Measurements from ENCODE around the gene LDLRAD4. TPM values are rescaled to one million over a fixed set of nuclear protein-coding genes. Genes with fewer than 3 reads are reported as not detected.

LDLRAD4 gene
- total RNA-seq, 1 experiment from 2014 or later = not detected

DNA sequence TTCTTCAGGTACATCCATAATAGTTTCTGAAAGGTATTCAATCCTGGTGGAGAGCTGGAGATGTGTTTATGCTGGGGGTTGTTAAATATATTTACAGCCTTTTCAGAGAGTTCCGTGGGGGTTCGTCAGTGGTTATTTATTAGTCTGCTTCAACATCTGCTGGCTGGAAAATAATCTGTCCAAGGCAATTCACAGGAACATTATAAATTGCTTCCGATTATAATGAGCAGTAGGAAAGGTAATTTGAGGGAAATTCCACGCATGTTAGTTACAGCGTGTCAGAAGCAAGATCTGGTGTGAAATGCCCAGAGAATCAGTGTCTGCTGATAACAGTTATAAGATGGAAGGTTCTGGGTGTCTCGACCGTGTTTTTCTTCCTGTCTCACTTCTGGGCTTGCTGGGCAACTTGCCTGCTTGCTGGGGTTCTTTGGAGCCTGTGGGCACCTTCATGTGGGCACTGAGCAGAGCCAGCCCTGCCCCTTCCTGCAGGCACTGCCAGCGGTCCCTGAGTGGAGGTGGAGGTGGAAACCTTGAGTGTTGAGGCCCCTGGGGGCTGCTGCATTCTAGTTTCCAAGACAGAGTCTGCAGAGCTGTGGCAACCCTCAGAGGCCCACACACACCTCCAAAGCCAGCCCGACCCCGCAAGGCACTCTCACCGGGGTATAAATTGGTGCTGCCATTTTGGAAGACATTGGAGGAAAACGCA is 322.1 kb downstream of the LDLRAD4 start:
- Histone ChIP-seq H3K9me3 (ENCODE audit: low read length) (no peaks in the 10 kb centered on the region), H3K9me2 (replicated peaks; ENCODE audit: low read length) (no peaks in the 10 kb centered on the region), H3K4me3 (ENCODE audit: low read length) (no peak overlapping the region), H3K79me2 (ENCODE audit: low read length) (no peaks in the 10 kb centered on the region), H4K20me1 (ENCODE audit: low read length) (no peaks in the 10 kb centered on the region), H3K4me1 (ENCODE audit: insufficient read depth, low read length) (no peaks in the 10 kb centered on the region), H3K4me2 (ENCODE audit: low read length) (no peak overlapping the region), H3F3A (ENCODE audit: low read length, unreplicated experiment) (no peaks in the 10 kb centered on the region), H2AFZ (ENCODE audit: low read length) (no peak overlapping the region), H3K27me3 (ENCODE audit: low read length) (peaks cover 93% of the 10 kb centered on the region), H3K36me3 (ENCODE audit: low read depth, low read length) (no peaks in the 10 kb centered on the region), H3K27ac (ENCODE audit: low read length) (no peak overlapping the region), H3K9ac (ENCODE audit: low read length) (no peak overlapping the region)
- TF ChIP-seq EZH2 (IDR thresholded peaks at IDR 0.05; ENCODE audit: low read length, unreplicated experiment) (no peak), EZH2phosphoT487 (IDR thresholded peaks at IDR 0.05; ENCODE audit: borderline replicate concordance, low read length) (no peak)
- TF ChIP-seq, protein P1, sequence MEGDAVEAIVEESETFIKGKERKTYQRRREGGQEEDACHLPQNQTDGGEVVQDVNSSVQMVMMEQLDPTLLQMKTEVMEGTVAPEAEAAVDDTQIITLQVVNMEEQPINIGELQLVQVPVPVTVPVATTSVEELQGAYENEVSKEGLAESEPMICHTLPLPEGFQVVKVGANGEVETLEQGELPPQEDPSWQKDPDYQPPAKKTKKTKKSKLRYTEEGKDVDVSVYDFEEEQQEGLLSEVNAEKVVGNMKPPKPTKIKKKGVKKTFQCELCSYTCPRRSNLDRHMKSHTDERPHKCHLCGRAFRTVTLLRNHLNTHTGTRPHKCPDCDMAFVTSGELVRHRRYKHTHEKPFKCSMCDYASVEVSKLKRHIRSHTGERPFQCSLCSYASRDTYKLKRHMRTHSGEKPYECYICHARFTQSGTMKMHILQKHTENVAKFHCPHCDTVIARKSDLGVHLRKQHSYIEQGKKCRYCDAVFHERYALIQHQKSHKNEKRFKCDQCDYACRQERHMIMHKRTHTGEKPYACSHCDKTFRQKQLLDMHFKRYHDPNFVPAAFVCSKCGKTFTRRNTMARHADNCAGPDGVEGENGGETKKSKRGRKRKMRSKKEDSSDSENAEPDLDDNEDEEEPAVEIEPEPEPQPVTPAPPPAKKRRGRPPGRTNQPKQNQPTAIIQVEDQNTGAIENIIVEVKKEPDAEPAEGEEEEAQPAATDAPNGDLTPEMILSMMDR (conservative IDR thresholded peaks at IDR 0.05; ENCODE audit: low read depth, low read length) = no peak
- DNase-seq (no peak), ATAC-seq (no peak)
- intact Hi-C loops (cut with micrococcal nuclease) = no loop called here
- ChIA-PET CTCF (no interaction called here), POLR2A (ENCODE audit: unreplicated experiment) (no interaction called here)
- BruUV-seq (replicated peaks) = no TSS peak

DNA sequence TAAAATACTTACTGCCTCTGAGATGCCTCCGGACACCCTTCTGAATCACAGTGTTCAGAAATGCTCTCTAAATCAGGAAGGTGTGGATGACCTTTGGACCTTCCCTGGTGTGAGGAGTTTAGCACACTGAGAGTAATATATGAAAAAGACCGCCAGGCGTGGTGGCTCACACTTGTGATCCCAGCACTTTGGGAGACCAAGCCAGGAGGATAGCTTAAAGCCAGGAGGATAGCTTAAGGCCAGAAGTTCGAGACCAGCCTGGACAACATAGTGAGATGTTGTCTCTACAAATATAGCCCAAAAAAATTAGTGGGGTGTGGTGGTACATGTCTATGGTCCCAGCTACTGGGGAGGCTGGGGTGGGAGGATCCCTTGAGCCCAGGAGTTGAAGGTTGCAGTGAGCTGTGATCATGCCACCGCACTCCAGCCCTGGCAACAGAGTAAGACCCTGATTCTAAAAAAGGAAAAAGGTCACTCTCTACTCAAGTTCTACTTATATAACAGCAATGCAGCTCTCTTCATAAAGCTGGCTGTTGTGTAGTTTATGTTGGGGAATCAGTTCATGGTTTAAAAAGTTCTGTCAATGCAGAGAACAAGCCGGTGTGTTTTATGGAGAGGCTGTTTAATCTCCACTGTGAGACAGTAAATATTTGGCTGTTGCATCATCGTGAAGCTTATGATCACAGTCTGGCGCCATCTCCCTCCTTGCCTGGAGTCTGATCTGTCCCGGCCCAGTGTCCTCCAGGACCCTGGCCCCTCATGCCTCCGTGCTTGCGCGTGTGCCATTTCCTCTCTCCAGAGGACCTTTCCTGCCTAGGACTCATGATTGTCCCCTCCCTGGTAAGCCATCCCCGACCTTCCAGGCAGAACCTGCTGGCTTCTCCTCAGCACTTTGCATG is 323.3 kb downstream of the LDLRAD4 start:
- no peaks in the 10 kb centered on the region for H3K9me3 ChIP-seq (ENCODE audit: low read length)
- BruUV-seq (replicated peaks) = no TSS peak
- intact Hi-C loops (cut with micrococcal nuclease) = no loop called here
- no peak overlapping the region for H3K9ac ChIP-seq (ENCODE audit: low read length)
- no peak overlapping the region for H3K4me3 ChIP-seq (ENCODE audit: low read length)
- ATAC-seq = no peak
- TF ChIP-seq, protein P1 (conservative IDR thresholded peaks at IDR 0.05; ENCODE audit: low read depth, low read length) = no peak
- TF ChIP-seq EZH2phosphoT487 (IDR thresholded peaks at IDR 0.05; ENCODE audit: borderline replicate concordance, low read length) (no peak), EZH2 (IDR thresholded peaks at IDR 0.05; ENCODE audit: low read length, unreplicated experiment) (no peak)
- no peaks in the 10 kb centered on the region for H3F3A ChIP-seq (ENCODE audit: low read length, unreplicated experiment)
- no peaks in the 10 kb centered on the region for H3K36me3 ChIP-seq (ENCODE audit: low read depth, low read length)
- no peak overlapping the region for H2AFZ ChIP-seq (ENCODE audit: low read length)
- no peak overlapping the region for H3K27ac ChIP-seq (ENCODE audit: low read length)
- H4K20me1 ChIP-seq (ENCODE audit: low read length) = no peaks in the 10 kb centered on the region
- no peak for DNase-seq
- no peak overlapping the region for H3K4me2 ChIP-seq (ENCODE audit: low read length)
- H3K79me2 ChIP-seq (ENCODE audit: low read length) = no peaks in the 10 kb centered on the region
- no peaks in the 10 kb centered on the region for H3K4me1 ChIP-seq (ENCODE audit: insufficient read depth, low read length)
- H3K27me3 ChIP-seq (ENCODE audit: low read length) = peaks cover 95% of the 10 kb centered on the region
- H3K9me2 ChIP-seq (replicated peaks; ENCODE audit: low read length) = no peaks in the 10 kb centered on the region
- POLR2A ChIA-PET (ENCODE audit: unreplicated experiment) = no interaction called here
- CTCF ChIA-PET = no interaction called here

DNA sequence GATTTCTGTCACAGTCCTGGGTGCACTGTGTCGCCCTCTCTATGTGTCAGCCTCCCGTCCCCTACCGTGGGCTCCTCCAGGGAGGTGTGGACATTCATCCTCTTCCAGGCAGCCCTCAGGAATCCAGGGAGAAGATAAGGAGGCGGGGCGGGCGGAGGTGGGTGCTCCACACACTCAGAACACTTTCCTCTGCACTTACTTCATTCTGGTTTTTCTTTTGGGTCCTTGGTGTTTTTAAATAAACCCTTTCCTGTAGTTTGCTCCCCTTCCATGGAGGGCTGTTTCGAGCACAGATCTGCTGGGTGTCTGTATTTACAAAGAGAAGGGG is 323.9 kb downstream of the LDLRAD4 start:
- Histone ChIP-seq H4K20me1 (ENCODE audit: low read length) (no peaks in the 10 kb centered on the region), H3K4me2 (ENCODE audit: low read length) (no peak overlapping the region), H3K4me1 (ENCODE audit: insufficient read depth, low read length) (no peaks in the 10 kb centered on the region), H3K4me3 (ENCODE audit: low read length) (no peak overlapping the region), H3K27ac (ENCODE audit: low read length) (no peak overlapping the region), H3F3A (ENCODE audit: low read length, unreplicated experiment) (no peaks in the 10 kb centered on the region), H3K36me3 (ENCODE audit: low read depth, low read length) (no peaks in the 10 kb centered on the region), H3K9ac (ENCODE audit: low read length) (no peak overlapping the region), H3K9me2 (replicated peaks; ENCODE audit: low read length) (no peaks in the 10 kb centered on the region), H3K9me3 (ENCODE audit: low read length) (no peaks in the 10 kb centered on the region), H3K27me3 (ENCODE audit: low read length) (peaks cover 95% of the 10 kb centered on the region), H3K79me2 (ENCODE audit: low read length) (no peaks in the 10 kb centered on the region), H2AFZ (ENCODE audit: low read length) (no peak overlapping the region)
- TF ChIP-seq, protein P1 (conservative IDR thresholded peaks at IDR 0.05; ENCODE audit: low read depth, low read length) = no peak
- no peak for TF ChIP-seq EZH2phosphoT487 (IDR thresholded peaks at IDR 0.05; ENCODE audit: borderline replicate concordance, low read length)
- TF ChIP-seq EZH2 (IDR thresholded peaks at IDR 0.05; ENCODE audit: low read length, unreplicated experiment) = no peak
- DNase-seq = no peak
- ATAC-seq = no peak
- POLR2A ChIA-PET (ENCODE audit: unreplicated experiment) = no interaction called here
- intact Hi-C loops (cut with micrococcal nuclease) = no loop called here
- CTCF ChIA-PET = no interaction called here
- BruUV-seq (replicated peaks) = no TSS peak
